HEK293T (cell line): ENCODE results near the gene PXT1.
"Not testable (repeated sequence)": the region's sequence is repeated elsewhere in the genome, so short reads cannot be mapped to it uniquely, and the experiment has no call there.

ENCODE experiments used
- CTCF ChIA-PET: fragments of 350-600 bp; formaldehyde crosslinking; extraction: SDS; loops from one replicate; lab custom pipeline; 2021; ENCODE audit warnings: antibody characterized with exemption, inconsistent platforms; lab: Yijun Ruan, JAX
- POLR2A ChIA-PET: fragments of 350-600 bp; formaldehyde crosslinking; extraction: SDS; loops from one replicate; lab custom pipeline; 2020; ENCODE audit warnings: antibody characterized with exemption, inconsistent platforms; lab: Yijun Ruan, JAX
- DNase-seq: peaks from one replicate; pipeline ENCODE4 v3.0.0; 2012; ENCODE audit warnings: mixed read lengths; ENCODE audit errors: extremely low spot score
- ARNT ChIP-seq: fragments of 450-650 bp; IDR thresholded peaks from 2 replicates; pipeline ENCODE4 v1.6.1; 2017; ENCODE audit warnings: mild to moderate bottlenecking
- BHLHE40 ChIP-seq: fragments of 450-650 bp; IDR thresholded peaks from 2 replicates; pipeline ENCODE4 v1.6.1; 2016; ENCODE audit warnings: mild to moderate bottlenecking, moderate library complexity, borderline replicate concordance
- CTBP1 ChIP-seq: fragments of 450-650 bp; IDR thresholded peaks from 2 replicates; pipeline ENCODE4 v1.6.1; 2016; ENCODE audit warnings: borderline replicate concordance
- ELF4 ChIP-seq: fragments of 450-650 bp; IDR thresholded peaks from 2 replicates; pipeline ENCODE4 v1.6.1; 2017; ENCODE audit warnings: antibody characterized with exemption
- FOXA1 ChIP-seq: fragments of 450-650 bp; IDR thresholded peaks from 2 replicates; pipeline ENCODE4 v1.6.1; 2016; ENCODE audit warnings: mild to moderate bottlenecking
- FOXK2 ChIP-seq: fragments of 450-650 bp; IDR thresholded peaks from 2 replicates; pipeline ENCODE4 v1.6.1; 2016; ENCODE audit warnings: mild to moderate bottlenecking
- FOXM1 ChIP-seq: fragments of 450-650 bp; IDR thresholded peaks from 2 replicates; pipeline ENCODE4 v1.6.1; 2017; ENCODE audit warnings: mild to moderate bottlenecking, borderline replicate concordance
- HDGF ChIP-seq: fragments of 450-650 bp; IDR thresholded peaks from 2 replicates; pipeline ENCODE4 v1.6.1; 2017; ENCODE audit warnings: antibody characterized with exemption, borderline replicate concordance
- L3MBTL2 ChIP-seq: fragments of 450-650 bp; conservative IDR thresholded peaks from 2 replicates; pipeline ENCODE4 v1.6.1; 2016; ENCODE audit warnings: mild to moderate bottlenecking
- LEF1 ChIP-seq: fragments of 450-650 bp; IDR thresholded peaks from 2 replicates; pipeline ENCODE4 v1.6.1; 2017; ENCODE audit warnings: mild to moderate bottlenecking, borderline replicate concordance
- NFRKB ChIP-seq: fragments of 450-650 bp; IDR thresholded peaks from 2 replicates; pipeline ENCODE4 v1.6.1; 2016; ENCODE audit warnings: mild to moderate bottlenecking, moderate library complexity
- PKNOX1 ChIP-seq: fragments of 450-650 bp; IDR thresholded peaks from 2 replicates; pipeline ENCODE4 v1.6.1; 2016
- SP1 ChIP-seq: fragments of 450-650 bp; IDR thresholded peaks from 2 replicates; pipeline ENCODE4 v1.6.1; 2017
- SUZ12 ChIP-seq: fragments of 450-650 bp; IDR thresholded peaks from 2 replicates; pipeline ENCODE4 v1.6.1; 2016; ENCODE audit warnings: mild to moderate bottlenecking
- TARDBP ChIP-seq: fragments of 450-650 bp; IDR thresholded peaks from 2 replicates; pipeline ENCODE4 v1.6.1; 2016
- ZNF384 ChIP-seq: fragments of 450-650 bp; IDR thresholded peaks from 2 replicates; pipeline ENCODE4 v1.6.1; 2016

PXT1 gene

GRCh38 chr6:36487698-36488097 lies 45.0 kb upstream of the PXT1 start:
- no peak for DNase-seq
- ChIA-PET CTCF (no interaction called here), POLR2A (no interaction called here)
- no peak for TF ChIP-seq SP1
- no peak for TF ChIP-seq SUZ12
- no peak for TF ChIP-seq PKNOX1
- TF ChIP-seq BHLHE40, result no peak
- TF ChIP-seq FOXK2, result no peak
- TF ChIP-seq L3MBTL2, result no peak
- no peak for TF ChIP-seq CTBP1
- no peak for TF ChIP-seq ZNF384
- TF ChIP-seq FOXA1, result no peak
- no peak for TF ChIP-seq LEF1
- TF ChIP-seq HDGF, result no peak
- no peak for TF ChIP-seq FOXM1
- no peak for TF ChIP-seq TARDBP
- no peak for TF ChIP-seq ELF4
- TF ChIP-seq NFRKB, result no peak
- TF ChIP-seq ARNT, result no peak

- CTCF ChIA-PET, result no interaction called here
Observed at GRCh38 chr6:36484736-36485135, 42.1 kb upstream of the PXT1 start.

GRCh38 chr6:36483326-36483725 lies 40.7 kb upstream of the PXT1 start:
- DNase-seq, POLR2A ChIA-PET: not testable (repeated sequence)
- CTCF ChIA-PET, result interaction anchor here (0.6 to 0.7 kb wide), 2 partner anchors 114 to 154 kb away, joined by 4 read pairs; no protein-coding TSS in a partner anchor

More at GRCh38 chr6:36484736-36485135, 42.1 kb upstream of the PXT1 start:
- no peak for DNase-seq
- no peak for TF ChIP-seq CTBP1
- no peak for TF ChIP-seq FOXK2
- TF ChIP-seq LEF1, result no peak
- TF ChIP-seq HDGF, result no peak
- TF ChIP-seq PKNOX1, result no peak
- TF ChIP-seq L3MBTL2, result no peak
- TF ChIP-seq ARNT, result no peak
- no peak for TF ChIP-seq ZNF384
- no peak for TF ChIP-seq FOXM1
- POLR2A ChIA-PET, result no interaction called here

GRCh38 chr6:36479256-36479655 lies 36.6 kb upstream of the PXT1 start:
- TF ChIP-seq FOXA1 (no peak), ELF4 (no peak), FOXK2 (no peak), TARDBP (no peak), PKNOX1 (no peak)
- ChIA-PET POLR2A (interaction anchor here (1.0 kb wide), 1 partner anchor 56 kb away, joined by 5 read pairs; no protein-coding TSS in a partner anchor), CTCF (no interaction called here)
- DNase-seq, result no peak

GRCh38 chr6:36478051-36478526 lies 35.4 kb upstream of the PXT1 start:
- POLR2A ChIA-PET, result no interaction called here
- CTCF ChIA-PET, result interaction anchor here (0.6 kb wide), 1 partner anchor 99 kb away, joined by 3 read pairs; no protein-coding TSS in a partner anchor
- TF ChIP-seq NFRKB (no peak), TARDBP (no peak), ARNT (no peak), LEF1 (no peak), PKNOX1 (no peak), ZNF384 (no peak), BHLHE40 (no peak), FOXM1 (no peak), L3MBTL2 (no peak), HDGF (no peak), FOXK2 (no peak), SUZ12 (no peak), SP1 (no peak)
- DNase-seq, result no peak

- TF ChIP-seq FOXK2, result no peak
- TF ChIP-seq BHLHE40, result no peak
- TF ChIP-seq ELF4, result no peak
- TF ChIP-seq CTBP1, result no peak
- no peak for TF ChIP-seq LEF1
- TF ChIP-seq FOXA1, result no peak
- TF ChIP-seq PKNOX1, result no peak
- no peak for TF ChIP-seq SUZ12
- no peak for TF ChIP-seq SP1
- TF ChIP-seq FOXM1, result no peak
- no peak for TF ChIP-seq L3MBTL2
- no peak for TF ChIP-seq NFRKB
- TF ChIP-seq ZNF384, result no peak
- TF ChIP-seq ARNT, result no peak
- no peak for TF ChIP-seq HDGF
- no peak for TF ChIP-seq TARDBP
- ChIA-PET POLR2A (no interaction called here), CTCF (no interaction called here)
- no peak for DNase-seq
Observed at GRCh38 chr6:36469946-36470345, 27.3 kb upstream of the PXT1 start.
